ENCODE results near the gene GPR180. TPM values are rescaled to one million over a fixed set of nuclear protein-coding genes. Genes with fewer than 3 reads are reported as not detected.

GPR180 gene
- total RNA-seq, 1 experiment from 2014 or later = 5.0 TPM

- peaks cover 59% of the 10 kb centered on the region for H3K36me3 Mint-ChIP-seq
- H3K27me3 Mint-ChIP-seq (ENCODE audit: low read depth) = no peaks in the 10 kb centered on the region
- ChIA-PET POLR2A (no interaction called here), CTCF (no interaction called here)
- peaks cover 10% of the 10 kb centered on the region for H3K9me3 Mint-ChIP-seq
- TF ChIP-seq RELA (CRISPR knock-in tag; IDR thresholded peaks at IDR 0.05; ENCODE audit: borderline replicate concordance) = no peak
- TF ChIP-seq TEAD1 (CRISPR knock-in tag; IDR thresholded peaks at IDR 0.05) = no peak
- TF ChIP-seq RORB (CRISPR knock-in tag; IDR thresholded peaks at IDR 0.05) = no peak
- no peak for TF ChIP-seq GRHL2 (CRISPR knock-in tag; IDR thresholded peaks at IDR 0.05; ENCODE audit: insufficient replicate concordance, severe bottlenecking)
- TF ChIP-seq CREB1 (CRISPR knock-in tag; IDR thresholded peaks at IDR 0.05) = no peak
- no peak for TF ChIP-seq ARID4B (CRISPR knock-in tag; IDR thresholded peaks at IDR 0.05; ENCODE audit: borderline replicate concordance)
- H3K27ac Mint-ChIP-seq = no peak overlapping the region
- ATAC-seq = no peak
- H3K4me3 Mint-ChIP-seq = no peak overlapping the region
- H3K4me1 Mint-ChIP-seq = no peaks in the 10 kb centered on the region
- no peak for DNase-seq (ENCODE audit: low spot score)
Measured at GRCh38 chr13:94579063-94579462, 22.6 kb upstream of the GPR180 start.

DNA sequence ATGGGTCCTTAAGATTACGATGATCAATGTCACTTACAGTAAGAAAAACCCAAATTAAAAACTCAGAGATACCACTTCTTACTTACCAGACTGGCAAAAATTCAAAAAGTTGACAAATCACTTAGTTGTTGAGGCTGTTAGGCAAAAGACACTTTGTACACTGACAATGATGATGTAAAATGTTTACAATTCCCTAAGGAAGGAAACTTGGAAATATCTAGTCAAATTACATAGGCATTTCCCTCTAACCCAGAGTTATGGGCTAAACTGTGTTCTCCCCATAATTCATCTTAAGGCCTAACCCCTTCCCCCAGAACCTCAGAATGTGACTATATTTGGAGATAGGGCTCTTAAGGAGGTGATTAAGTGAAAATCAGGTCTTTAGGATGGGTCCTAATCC lies 17.7 kb upstream of the GPR180 start:
- ATAC-seq (no peak), DNase-seq (ENCODE audit: low spot score) (no peak)
- ChIA-PET POLR2A (no interaction called here), CTCF (no interaction called here)
- Mint-ChIP-seq H3K27ac (no peak overlapping the region), H3K36me3 (peaks cover 66% of the 10 kb centered on the region), H3K4me1 (no peaks in the 10 kb centered on the region), H3K27me3 (ENCODE audit: low read depth) (no peaks in the 10 kb centered on the region), H3K9me3 (peaks cover 16% of the 10 kb centered on the region), H3K4me3 (no peak overlapping the region)
- TF ChIP-seq HMGA2 (CRISPR knock-in tag; IDR thresholded peaks at IDR 0.05) (no peak), ZNF219 (CRISPR knock-in tag; IDR thresholded peaks at IDR 0.05; ENCODE audit: borderline replicate concordance) (no peak), ARID4B (CRISPR knock-in tag; IDR thresholded peaks at IDR 0.05; ENCODE audit: borderline replicate concordance) (no peak)
- TF ChIP-seq, protein P1, sequence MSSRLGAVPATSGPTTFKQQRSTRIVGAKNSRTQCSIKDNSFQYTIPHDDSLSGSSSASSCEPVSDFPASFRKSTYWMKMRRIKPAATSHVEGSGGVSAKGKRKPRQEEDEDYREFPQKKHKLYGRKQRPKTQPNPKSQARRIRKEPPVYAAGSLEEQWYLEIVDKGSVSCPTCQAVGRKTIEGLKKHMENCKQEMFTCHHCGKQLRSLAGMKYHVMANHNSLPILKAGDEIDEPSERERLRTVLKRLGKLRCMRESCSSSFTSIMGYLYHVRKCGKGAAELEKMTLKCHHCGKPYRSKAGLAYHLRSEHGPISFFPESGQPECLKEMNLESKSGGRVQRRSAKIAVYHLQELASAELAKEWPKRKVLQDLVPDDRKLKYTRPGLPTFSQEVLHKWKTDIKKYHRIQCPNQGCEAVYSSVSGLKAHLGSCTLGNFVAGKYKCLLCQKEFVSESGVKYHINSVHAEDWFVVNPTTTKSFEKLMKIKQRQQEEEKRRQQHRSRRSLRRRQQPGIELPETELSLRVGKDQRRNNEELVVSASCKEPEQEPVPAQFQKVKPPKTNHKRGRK (CRISPR knock-in tag; IDR thresholded peaks at IDR 0.05; ENCODE audit: borderline replicate concordance) = no peak
- TF ChIP-seq, protein P2, sequence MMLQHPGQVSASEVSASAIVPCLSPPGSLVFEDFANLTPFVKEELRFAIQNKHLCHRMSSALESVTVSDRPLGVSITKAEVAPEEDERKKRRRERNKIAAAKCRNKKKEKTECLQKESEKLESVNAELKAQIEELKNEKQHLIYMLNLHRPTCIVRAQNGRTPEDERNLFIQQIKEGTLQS (CRISPR knock-in tag; conservative IDR thresholded peaks at IDR 0.05) = no peak

DNA sequence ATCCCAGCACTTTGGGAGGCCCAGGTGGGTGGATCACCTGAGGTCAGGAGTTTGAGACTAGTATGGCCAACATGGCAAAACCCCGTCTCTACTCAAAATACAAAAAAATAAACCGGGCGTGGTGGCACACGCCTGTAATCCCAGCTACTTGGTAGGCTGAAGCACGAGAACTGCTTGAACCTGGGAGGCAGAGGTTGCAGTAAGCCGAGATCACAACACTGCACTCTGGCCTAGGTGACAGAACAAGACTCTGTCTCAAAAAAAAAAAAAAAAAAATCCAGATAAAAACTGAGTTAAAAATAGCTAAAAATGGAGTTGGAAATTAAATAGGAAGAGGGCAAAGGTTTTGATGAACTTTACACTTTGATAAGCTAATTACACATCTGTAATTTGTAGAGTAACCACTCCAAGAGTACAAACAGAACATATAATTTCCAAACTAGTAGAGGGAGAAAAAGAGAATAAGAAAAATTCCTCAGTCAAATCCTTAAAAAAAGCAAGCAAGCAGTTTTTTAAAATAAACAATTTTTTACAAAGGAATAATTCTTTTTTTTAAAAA lies 16.0 kb upstream of the GPR180 start:
- Mint-ChIP-seq H3K27me3 (ENCODE audit: low read depth) (no peaks in the 10 kb centered on the region), H3K4me1 (no peaks in the 10 kb centered on the region), H3K4me3 (no peak overlapping the region), H3K9me3 (peaks cover 16% of the 10 kb centered on the region), H3K27ac (no peak overlapping the region), H3K36me3 (peaks cover 65% of the 10 kb centered on the region)
- TF ChIP-seq ETV6 (CRISPR knock-in tag; IDR thresholded peaks at IDR 0.05) (no peak), ZNF263 (CRISPR knock-in tag; IDR thresholded peaks at IDR 0.05; ENCODE audit: low read depth) (no peak), MYBL2 (CRISPR knock-in tag; IDR thresholded peaks at IDR 0.05) (no peak)
- ChIA-PET POLR2A (no interaction called here), CTCF (no interaction called here)
- DNase-seq (ENCODE audit: low spot score) (no peak), ATAC-seq (no peak)

All from WTC11 (cell line).